GM18499 (cell line): ENCODE results near the gene KIF23.

Experiments
- ATAC-seq: cut with Tn5 transposase; IDR thresholded peaks from one replicate; pipeline ENCODE4 v1.9.1; 2021; ENCODE audit warnings: moderate number of reproducible peaks; ENCODE audit not compliant: insufficient read depth, unreplicated experiment

Gene KIF23

DNA sequence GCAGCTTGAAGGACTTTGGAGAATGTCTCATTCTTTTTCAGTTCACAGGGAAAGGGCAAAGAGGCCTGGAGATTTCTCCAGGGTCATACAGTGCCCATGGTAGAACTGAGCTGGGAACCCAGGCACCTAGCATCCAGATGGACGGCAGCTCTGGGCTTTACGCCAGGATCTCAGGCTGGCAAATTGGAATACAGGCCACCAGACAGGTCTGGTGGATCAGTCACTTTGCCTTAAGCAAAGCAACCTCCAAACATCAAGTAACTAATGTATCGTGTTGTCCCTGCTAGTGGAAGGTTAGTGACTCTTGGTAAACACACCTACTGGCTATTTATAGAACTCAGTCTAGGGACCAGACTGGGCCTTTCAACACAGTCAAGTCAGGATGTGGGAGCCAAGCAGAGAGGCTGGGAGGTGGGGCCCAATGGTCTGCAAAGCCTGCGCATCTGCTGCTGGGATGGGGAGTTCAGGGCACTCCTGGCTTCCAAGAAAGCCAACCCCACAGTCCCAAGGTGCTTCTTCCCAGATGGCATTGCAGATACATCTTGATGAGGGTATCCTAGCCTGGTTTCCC lies 68.6 kb downstream of the KIF23 start:
- ATAC-seq = no peak

DNA sequence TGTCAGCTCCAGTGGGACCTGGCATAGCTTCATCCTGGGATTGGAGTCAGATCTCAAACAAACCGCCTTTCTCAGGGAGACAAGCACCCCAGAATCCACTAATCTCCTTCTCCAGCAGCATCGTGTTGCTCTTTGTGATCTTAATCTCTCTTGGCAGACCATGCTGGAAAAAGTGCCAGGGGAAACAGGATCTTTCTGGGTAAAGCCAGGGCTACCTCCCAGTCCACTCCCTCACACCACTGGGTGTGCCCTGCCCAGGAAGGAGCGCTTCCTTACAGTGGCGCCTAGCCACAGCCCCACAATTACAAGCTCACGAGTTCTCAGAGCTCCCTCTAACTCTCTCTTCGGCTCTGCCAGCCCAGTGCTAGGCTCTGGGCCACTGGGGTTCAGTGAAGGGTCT lies 70.7 kb downstream of the KIF23 start:
- ATAC-seq = no peak

DNA sequence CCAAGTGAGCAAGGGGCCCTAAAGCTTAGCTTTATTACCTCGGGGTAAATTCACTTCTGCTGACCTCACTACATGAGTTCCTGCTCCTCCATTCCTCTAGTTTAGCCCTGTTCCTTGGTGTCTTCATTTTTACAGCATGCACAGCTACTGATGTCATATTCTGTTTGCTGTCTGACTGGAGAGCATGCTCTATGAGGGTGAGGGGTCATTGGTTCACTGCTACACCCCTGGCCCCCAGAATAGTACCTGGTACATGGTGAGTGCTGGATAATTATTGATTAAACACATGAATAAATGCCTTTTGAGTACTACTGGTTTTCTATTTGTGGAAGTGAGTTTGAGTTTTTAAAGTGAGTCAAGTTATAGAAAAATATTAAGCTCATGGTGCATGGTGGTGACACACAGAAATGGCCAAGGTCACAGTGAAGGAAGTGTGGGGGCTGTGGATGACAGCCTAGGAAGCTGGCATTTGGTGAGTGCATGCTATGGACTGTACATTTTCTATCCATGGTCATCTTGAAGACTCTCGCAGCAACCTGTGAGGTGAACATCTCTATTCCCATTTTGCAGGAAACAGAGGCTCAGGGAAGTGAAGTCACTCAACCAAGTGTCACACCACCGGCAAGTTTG lies 72.4 kb downstream of the KIF23 start:
- ATAC-seq = no peak

DNA sequence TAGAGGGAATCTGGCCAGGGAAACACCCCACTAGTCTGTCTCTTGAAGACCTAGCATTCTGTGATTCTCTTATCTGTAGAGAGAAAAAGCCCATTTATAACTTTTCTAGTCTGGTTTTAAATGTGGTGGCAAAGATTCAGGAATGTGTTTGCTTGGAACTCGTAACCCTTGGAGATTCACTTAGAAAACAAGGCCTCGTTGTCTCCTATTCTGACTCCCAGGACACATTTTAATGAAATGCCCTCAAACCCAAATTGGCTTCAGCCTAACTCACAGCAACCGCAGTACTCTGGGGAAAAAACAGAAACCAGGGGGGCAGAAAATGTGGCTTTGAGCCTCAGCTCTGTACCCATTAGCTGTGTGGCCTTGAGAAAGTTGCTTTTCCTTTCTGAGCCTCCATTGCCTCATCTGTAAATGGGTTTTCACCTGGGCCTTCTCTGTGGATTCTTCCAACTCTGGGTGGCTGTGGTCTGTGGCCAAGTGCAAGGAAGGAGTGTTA lies 75.0 kb downstream of the KIF23 start:
- ATAC-seq = no peak

DNA sequence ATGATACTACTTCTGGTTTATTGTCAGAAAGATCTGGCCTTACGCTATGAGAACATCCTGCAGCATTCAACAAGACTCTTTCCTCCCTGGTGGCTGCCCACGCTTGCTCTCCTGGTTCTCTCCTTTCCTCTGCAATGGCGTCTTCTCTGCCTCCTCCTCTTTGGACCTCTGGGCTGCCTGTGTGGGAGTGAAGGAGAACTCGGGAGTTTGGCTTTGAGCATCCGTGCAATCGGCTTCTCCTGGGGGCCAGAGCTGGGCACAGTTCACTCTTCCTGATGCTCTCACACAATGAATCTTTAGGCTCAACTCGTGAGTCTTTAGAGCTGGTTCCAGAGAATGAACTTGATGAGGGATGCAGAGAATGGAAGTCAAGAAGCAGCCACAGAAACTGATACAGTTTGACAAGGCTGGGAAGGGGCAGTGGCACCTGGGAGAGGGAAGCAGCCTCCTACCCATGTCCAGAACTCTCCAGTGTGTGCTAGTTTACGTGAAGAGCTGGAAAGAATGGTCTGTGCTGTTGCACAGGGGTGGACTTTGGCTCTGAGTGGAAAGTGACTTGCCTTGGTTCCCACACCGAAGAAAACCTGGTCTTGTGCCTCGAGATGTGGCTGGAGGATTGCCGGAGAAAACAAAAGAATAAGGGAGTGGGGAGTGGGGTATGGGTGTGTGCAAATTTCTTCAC lies 76.3 kb downstream of the KIF23 start:
- ATAC-seq = no peak

DNA sequence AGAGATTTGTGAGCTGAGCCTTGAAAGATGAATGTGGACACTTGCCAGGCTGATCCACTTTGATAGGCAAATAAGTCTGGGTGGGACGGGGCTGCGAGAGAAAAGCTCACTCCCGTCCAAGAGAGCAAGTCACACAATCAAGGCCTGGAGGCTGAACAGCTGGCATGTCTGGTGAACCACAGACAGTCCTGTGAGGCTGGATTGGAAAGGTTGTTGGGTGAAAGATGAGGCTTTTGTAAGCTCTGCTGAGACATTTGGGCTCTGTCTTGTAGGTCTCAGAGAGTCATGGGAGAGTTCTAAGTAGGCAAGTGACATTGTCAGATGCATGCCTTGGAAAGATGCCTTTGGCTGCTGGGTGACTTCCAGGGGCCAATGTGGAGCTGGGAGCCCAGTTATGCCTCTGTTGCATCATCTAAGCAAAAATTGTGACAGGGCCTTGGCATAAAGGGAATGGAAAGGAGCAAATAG lies 76.9 kb downstream of the KIF23 start:
- ATAC-seq = no peak

DNA sequence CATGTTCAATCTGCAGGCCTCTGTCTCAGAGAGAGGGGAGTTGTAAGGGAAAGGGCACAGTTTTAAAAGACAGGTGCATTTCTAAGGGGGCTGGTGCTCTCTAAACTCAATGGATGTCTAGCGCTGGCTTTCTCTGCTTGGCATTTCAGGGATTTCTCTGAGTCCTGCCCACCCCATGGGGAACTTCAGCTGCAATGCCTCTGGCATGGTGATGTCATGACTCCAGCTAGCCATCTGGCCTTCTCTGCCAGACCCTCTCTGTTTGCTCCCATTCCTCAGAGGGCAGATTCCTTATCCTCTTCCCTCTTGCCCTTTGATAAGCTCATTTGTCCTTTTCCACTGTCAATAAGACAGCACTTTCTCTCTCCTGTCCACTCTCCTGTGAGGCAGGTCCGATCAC lies 79.3 kb downstream of the KIF23 start:
- ATAC-seq = no peak

DNA sequence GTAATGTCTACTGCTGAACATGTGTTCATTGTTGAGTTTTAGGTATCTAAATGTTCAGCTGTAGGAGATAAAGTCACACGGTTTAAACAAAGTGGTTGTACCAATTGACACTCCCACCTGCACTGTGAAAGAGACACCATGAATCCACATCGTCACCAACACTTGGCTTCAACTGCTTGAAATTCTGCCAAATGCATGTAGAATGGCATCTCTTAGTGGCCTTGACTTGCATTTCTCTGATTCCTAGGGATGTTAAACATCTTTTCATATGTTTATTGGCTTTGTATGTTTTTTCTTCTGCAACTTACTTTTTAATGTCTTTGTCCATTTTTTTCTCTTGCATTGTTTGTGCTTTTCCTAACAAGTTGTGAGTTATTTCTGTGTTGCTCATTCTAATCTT lies 81.9 kb downstream of the KIF23 start:
- no peak for ATAC-seq

DNA sequence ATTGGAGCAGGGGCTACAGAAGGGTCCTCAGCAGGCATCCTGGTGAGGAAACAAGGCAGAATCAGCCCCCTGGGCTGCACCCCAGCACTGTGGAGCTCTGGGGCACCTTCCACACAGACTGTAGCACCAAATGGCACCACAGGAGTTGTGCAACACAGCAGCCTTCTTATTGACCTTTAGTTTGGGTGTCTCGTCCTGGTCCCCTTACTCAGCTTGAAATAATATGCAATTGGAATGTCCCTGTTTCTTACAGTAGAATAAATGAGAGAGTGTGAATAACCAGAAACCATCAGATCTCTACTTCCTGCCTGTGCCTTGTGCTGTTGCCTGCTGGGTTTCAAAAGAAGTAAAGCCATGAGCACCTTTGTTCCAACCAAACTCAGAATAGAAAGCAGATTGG lies 82.9 kb downstream of the KIF23 start:
- ATAC-seq = no peak

DNA sequence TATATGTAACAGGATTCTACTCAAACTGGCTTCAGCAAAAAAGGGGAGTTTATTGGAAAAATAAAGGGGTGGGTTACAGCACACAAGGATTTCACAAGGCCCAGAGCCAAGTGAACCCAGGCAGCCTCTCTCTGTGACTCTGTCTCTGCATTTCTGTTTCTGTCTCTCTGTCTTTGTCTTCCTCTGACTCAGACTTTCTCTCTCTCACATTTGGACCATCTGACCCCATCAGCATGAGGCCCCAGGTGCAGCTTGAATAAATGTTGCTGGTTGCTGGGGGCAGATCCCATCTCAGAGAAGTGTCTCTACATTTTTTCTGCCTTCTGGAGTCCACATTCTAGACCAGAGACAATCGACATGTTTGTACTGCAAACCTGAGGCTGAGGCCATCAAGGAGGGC lies 83.5 kb downstream of the KIF23 start:
- ATAC-seq = no peak
